GM19328 (cell line): Measurements from ENCODE around the gene NIPBL.
"Not testable (repeated sequence)": the region's sequence is repeated elsewhere in the genome, so short reads cannot be mapped to it uniquely, and the experiment has no call there.

Experiments
- ATAC-seq: cut with Tn5 transposase; IDR thresholded peaks from one replicate; pipeline ENCODE4 v1.9.1; 2021; ENCODE audit warnings: mild to moderate bottlenecking, moderate library complexity; ENCODE audit not compliant: unreplicated experiment

NIPBL gene

DNA sequence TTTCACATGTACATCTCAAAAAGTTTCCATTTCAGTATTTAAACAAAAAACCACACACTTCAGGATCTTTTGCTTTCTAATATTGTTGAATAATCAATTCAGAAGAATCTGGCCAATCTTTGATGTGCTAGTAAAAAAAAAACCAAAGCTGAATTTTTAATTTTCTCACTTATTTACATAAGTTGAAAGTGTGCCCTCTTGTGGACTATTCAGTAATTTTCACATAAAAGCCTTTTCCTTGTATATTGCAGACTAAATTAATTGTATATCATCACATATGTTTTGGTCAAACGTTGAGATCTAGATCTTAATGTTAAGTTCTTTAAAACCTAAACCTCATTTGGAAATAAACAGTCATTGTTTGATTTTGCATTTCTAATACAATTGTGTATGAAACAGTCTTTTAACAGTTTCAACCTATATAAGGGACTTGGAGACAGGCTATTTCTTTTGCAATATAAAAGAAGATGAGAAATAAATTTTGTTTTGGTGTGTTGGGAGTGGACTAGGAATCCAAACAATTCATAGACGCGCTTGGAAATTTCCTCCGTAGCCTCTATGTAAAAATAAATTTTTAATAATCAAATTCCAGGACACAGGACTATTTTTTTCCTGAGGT, 68.1 kb downstream of the NIPBL start:
- no peak for ATAC-seq

DNA sequence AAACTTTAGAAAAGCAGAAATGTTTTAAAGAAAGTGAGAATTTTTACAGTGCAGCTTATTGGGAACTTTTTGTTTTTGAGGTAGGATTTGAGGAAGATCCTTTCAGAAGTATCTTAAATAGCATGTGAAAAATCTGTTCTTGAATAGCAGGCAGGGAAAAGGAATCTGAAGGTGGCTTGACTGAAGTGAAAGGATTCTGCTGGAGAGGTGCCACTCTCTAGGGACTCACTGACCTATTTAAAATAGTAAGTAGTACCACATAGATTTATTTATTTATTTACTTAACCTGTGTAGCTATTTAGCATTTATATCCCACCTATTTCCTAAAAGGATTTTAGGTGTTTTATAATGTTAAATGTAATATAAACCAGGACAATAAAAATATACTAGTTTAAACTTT, 69.1 kb downstream of the NIPBL start:
- ATAC-seq: no peak

DNA sequence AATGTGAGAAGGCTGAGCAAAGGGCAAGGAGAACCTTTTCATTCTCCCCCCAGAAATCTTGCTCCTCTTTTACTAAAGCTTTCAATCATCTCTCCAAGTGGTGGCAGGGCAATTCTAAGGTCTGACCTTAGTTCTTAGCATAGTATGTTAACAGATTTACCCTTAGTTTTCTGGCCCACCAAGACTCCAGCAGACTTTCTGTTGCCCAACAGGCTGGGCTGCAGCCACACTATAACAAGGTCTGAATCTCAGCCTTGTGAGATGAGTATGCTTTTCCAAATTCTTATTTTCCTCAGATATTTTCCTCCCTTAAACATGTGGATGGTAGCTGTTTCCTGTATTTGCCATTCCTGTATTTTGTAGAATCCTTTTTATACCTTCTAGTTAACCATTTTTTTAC, 69.5 kb downstream of the NIPBL start:
- ATAC-seq: no peak

DNA sequence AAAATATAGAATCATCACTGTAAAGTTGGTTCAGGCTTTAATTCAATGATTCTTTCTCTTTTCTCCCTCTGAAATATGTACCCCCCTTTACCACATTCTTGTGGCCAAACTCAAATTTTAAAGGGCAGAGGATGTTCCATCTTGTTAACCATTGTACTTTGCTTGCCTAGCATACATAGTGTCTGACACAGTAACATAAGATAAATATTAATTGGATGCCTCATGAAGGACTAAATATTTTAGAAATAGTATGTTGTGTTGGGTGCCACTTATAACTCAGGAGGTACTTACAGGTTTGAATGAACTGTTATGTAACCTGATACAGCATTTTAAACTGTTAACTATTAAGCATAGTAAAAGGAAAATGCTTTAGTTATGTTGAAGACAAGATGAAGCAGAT, 71.5 kb downstream of the NIPBL start:
- ATAC-seq: no peak

DNA sequence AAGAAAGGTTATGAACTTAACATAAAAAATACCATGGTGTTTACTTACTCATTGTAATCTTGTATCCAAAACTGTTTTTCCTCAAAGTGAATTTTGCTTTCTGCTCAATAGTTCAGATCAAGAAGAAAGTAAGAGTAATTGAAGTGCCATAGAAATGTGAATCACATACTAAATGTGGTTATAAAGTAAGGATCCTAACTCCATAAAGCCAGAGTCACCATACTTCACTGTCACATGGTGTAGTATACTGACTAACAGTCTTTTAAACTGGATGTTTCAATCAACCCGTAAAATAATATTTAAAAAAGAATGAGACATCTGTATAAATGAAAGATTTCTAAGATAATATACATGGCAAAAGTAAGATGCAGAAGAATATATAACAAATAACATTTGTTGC, 72.1 kb downstream of the NIPBL start:
- no peak for ATAC-seq

DNA sequence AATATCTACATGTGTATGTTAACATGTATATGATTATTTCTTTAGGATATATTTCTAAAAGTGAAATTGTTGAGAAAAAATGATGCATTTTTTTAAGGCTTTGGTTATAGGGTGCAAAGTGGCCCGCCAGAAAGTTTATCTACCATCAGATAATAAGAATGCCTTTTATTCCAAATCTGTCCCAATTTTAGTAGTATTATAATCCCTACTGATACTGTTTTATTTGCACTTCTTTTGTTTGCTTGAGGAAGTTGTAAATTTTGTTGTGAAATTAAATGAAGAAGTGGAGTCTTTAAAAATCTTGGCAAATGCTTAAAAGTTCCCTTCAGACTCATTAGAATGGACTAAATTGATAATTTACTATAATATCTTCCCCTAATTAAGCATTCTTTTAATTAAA, 73.0 kb downstream of the NIPBL start:
- ATAC-seq: no peak

DNA sequence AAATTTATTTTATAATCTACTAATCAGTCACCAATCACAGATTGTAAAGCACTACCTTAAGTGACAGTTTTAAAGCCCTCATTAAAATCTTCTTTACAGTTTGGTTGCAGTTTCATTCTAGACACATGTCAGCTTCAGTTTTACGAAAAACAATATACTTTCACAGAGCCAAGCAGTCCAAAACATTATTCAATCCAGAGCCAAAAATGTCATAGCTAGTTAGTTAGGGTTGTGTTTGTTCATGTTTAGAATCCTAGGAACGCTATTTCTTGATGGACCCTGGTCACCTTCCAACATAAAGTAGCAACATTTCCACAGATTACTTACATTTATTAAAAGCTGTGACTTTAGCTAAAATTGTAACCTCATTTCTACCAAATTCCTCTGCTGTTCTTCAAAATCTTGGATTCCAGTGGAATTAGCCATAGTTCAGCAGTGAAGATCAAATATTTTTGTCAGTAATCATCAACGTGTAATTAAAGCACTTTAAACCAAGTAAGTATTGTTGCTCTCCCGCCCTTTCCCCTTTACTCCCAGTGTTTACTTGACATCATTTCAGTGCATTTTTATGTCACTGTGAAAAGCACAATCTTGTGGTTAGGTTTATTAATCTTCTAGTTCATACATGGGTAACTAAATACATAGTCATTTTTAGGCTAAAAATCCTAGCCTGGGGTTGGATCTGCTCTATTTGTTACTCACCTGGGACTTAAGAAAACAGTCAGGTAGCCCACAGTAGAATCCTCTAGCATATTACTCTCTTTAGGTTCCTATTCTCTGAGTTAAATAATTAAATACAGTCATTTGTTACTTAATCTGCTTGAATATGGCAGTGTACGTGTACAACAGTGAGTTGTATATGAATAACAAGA, 74.3 kb downstream of the NIPBL start:
- no peak for ATAC-seq

DNA sequence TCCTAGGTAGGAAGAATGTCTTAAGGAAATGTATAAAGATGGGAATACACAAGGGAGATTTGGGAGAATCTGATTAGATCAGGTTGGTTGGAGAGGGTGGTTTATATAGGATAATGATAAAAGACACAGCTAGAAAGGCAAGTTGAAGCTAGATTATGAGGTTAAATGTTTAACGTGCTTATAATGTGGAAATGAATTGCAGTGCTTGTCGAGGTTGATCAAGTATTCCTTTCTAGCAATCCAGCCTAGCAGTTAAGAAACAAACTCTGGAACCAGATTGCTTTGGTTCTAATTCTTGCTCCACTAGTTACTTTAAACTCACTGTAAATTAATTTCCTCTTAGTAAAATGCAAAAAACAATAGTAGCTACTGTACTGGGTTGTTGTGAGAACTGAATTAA, 76.5 kb downstream of the NIPBL start:
- ATAC-seq: no peak

DNA sequence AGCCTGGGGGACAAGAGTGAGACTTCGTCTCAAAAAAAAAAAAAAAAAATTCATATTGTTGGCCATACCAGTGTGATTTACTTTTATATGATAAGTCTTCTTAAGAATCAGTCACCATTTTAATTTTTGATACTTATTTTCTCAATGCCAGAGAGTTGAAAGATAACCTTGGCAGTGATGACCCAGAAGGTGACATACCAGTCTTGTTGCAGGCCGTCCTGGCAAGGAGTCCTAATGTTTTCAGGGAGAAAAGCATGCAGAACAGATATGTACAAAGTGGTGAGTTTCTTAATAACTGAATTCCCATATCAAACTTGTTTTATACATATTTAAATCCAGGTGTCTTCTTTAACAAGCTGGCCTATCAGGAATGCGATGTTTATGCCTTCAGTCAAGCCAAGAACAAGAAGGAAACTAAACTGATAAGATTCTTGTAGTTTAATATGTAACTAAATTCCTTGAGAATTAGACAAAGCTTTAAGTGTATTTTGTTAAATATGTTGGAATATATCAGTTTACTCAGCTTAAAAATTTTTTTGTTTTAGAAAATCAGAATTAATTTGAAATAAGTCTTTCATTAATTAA, 81.5 kb downstream of the NIPBL start:
- no peak for ATAC-seq

DNA sequence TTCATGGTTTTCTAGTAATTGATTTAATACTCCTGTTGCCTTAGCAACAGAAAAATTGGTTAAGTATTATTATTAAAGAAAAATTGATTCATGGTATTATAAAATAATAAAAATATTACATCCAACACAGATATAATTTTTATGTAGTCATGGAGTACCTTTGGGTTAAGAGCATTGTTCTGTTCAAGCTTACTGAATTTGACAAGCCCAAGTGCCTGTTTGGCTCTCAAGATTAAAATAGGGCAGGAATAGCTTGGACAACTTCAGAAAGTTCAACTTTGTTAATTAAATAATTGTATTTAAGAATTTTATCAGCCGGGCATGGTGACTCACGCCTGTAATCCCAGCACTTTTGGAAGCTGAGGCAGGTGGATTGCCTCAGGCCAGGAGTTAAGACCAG, 82.0 kb downstream of the NIPBL start:
- no peak for ATAC-seq

DNA sequence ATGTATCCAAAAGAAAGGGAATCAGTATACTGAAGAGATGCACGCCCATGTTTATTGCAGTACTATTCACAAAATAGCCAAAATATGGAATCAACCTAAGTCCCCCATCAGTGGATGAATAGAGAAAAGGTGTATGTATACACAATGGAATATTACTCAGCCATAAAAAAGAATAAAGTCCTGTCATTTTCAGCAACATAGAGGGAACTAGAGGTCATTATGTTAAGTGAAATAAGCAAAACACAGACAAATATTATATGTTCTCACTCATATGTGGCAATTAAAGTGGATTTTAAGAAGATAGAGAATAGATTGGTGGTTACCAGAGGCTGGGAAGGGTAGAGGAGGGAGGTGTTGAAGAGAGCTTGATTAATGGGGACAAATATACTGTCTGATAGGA, 88.6 kb downstream of the NIPBL start:
- ATAC-seq: no peak

DNA sequence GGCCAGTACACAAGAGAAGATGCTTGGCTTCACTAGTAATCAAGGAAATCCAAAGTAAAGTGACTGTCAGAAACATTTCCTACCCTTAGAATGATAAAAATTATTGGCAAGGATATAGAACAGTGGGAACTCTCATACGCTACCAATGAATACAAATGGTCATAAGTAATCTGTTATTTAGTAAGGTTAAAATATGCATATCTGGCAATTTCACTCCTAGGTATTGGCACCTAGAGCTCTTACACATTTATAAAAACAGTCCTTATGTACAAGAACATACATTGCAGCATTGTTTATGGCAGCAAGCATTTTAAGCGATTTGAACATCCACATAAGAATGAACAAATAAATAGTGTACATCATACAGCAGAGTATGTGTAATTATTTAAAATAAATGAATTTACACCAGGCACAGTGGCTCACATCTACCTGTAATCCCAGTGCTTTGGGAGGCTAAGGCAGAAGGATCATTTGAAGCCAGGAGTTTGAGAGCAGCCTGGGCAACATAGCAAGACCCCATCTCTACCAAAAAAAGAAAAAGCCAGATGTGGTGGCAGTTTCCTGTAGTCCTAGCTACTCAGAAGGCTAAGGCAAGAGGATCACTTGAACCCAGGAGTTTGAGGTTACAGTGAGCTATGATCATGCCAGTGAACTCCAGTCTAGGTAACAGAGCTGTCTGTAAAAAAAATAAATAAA, 93.3 kb downstream of the NIPBL start:
- ATAC-seq: no peak

DNA sequence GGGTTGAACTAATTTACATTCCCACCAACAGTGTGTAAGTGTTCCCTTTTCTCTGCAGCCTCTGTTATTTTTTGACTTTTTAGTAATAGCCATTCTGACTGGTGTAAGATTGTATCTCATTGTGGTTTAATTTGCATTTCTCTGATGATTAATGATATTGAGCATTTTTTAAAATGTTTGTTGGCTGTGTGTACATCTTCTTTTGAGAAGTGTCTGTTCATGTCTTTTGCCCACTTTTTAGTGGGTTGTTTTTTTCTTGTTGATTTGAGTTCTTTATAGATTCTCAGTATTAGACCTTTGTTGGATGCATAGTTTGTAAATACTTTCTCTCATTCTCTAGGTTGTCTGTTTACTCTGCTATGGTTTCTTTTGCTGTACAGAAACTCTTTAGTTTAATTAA, 101.6 kb downstream of the NIPBL start:
- no peak for ATAC-seq

DNA sequence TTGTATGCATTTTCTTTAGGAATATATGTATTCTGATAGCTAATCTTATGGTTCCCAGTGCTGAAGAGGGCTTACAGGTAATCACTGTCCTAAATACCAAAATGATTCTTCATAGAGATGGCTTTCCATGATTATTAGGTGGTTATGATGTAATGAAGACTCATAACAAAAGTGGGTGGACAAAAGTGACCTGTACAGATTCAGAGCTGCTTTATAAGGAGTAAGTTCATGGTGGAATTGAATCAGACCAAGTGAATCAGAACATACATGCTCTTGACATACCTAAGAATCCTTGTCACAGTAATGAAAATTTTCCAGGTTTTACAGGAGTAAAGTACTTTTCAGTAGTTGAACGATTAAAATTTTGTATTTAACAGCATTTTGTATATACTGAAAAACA, 105.6 kb downstream of the NIPBL start:
- ATAC-seq: no peak

DNA sequence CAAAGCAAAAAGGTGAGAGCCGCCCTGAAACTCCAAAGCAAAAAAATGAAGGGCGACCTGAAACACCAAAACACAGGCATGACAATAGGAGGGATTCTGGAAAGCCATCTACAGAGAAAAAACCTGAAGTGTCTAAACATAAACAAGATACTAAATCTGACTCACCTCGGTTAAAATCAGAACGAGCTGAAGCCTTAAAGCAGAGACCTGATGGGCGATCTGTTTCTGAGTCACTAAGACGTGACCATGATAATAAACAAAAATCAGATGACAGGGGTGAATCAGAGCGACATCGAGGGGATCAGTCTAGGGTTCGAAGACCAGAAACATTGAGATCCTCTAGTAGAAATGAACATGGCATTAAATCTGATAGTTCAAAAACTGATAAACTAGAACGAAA, 108.8 kb downstream of the NIPBL start:
- ATAC-seq: no peak

DNA sequence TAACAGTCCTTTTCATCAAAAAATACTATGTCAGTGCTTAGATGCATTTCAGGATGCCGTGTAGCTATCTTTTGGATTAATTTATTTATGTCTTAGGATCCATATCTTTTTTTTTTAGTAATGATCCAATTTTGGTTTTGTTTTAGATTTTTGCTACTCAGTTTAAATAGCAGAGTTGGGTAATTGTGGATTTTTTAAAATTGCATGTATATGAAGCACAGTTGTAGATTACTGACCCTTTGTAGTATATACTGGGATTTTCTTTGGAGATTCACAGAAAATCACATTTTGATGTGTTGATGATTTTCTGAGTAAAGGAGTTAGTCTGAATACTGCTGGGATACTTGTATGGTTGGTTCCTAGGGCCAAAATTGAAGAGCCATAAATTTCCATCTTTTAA, 111.8 kb downstream of the NIPBL start:
- ATAC-seq: no peak

DNA sequence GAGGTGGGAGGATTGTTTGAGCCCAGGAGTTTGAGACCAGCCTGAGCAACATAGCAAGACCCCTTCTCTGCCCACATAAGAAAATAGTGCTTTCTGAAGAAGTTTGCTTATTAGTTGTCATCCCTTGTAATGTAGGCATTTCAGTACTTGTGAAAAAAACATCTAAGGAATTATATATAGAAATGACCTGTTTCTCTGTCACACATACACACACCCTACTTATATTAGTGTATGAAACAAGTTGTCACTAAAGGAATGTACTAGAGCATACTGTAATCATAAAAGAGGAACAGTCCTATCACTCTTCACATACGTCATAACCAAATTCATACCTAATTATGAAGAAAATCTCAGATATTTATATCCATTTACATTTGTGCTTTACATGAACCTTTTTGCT, 122.0 kb downstream of the NIPBL start:
- no peak for ATAC-seq

DNA sequence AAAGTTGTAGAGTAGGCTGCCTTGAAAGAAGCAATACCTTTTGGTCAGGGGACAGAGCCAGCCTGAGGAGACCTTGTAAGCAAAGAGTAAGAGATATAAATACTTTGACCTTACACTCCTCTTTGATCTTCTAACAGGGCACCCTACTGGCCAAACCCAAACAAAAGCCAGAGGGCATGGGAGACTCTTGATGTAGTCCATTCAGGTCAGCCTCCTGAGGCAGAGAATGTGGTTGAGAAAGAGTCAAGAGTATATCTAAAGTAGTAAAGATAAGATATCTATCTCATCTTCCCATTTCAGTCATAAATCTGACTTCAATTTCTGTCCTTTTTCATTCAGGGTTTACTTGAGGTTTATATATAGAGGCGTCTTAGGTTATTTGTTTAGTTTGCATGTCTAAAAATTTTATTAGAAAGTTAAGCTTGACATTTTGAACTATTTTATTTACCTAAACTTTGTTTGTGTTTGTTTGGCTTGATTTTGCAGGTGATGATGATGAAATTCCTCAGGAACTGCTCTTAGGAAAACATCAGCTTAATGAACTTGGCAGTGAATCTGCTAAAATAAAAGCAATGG, 125.7 kb downstream of the NIPBL start:
- ATAC-seq: no peak

DNA sequence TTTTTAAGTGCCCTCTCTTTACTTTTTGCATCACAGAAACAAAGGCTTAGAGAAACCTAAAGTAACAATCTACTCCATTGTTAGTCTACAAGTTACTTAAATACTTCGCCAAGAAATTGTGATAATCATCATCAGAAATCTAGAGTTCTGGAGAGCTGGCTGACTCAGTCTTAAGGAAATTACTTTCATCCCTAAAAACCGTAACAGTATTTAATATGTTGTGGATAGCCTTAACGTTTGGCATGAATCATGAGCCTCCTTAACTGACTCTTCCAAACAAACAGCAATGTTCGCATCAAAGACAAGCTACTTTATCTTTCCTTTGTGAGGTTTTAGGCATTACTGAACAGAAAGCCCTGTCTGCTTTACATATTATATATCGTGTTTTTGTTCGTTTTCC, 128.7 kb downstream of the NIPBL start:
- ATAC-seq: no peak

DNA sequence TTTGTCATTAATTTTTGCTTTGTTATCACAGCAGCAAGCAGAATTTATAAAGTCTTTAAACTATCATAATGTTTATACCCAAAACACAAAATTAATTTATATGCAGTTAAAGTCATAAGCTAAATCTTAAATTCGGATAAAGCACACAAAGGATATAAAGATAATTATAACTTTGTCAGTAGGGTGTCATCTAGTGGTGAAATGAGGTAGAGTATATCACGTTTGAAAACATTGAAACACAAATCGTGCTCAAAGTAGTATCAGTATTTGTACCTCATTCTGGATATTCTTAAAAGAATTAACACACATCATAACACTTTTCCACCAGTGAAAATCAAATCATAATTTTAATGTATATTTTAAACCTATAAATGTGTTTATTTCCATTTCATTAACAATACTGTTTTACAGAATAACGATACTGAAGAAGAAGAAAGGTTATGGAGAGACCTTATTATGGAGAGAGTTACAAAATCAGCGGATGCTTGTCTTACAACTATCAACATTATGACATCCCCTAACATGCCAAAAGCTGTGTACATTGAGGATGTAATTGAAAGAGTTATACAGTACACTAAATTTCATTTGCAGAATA, 129.5 kb downstream of the NIPBL start:
- no peak for ATAC-seq

DNA sequence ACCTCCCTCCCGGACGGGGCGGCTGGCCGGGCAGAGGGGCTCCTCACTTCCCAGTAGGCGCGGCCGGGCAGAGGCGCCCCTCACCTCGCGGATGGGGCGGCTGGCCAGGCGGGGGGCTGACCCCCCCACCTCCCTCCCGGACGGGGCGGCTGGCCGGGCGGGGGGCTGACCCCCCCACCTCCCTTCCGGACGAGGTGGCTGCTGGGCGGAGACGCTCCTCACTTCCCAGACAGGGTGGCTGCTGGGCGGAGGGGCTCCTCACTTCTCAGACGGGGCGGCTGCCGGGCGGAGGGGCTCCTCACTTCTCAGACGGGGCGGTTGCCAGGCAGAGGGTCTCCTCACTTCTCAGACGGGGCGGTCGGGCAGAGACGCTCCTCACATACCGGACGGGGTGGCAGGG, 136.6 kb downstream of the NIPBL start:
- ATAC-seq: not testable (repeated sequence)
